ENCODE results near the gene SLC9A3. TPM values are rescaled to one million over a fixed set of nuclear protein-coding genes. Genes with fewer than 3 reads are reported as not detected.

The SLC9A3 gene
- total RNA-seq, 1 donor from 2014 or later, result 1.2 TPM

- no peaks in the 10 kb centered on the region for H3K27me3 Mint-ChIP-seq (ENCODE audit: unreplicated experiment)
- peak overlapping the region; percentile 93 for H3K27ac Mint-ChIP-seq (ENCODE audit: unreplicated experiment)
- no peak for DNase-seq (ENCODE audit: extremely low spot score, unreplicated experiment)
- H3K36me3 Mint-ChIP-seq (ENCODE audit: unreplicated experiment), result peaks cover 27% of the 10 kb centered on the region
- peaks cover 64% of the 10 kb centered on the region for H3K4me1 Mint-ChIP-seq (ENCODE audit: unreplicated experiment)
- H3K9me3 Mint-ChIP-seq (ENCODE audit: unreplicated experiment), result no peaks in the 10 kb centered on the region
- TF ChIP-seq CTCF (IDR thresholded peaks at IDR 0.05), result no peak
- H3K4me3 Mint-ChIP-seq (ENCODE audit: unreplicated experiment), result no peak overlapping the region
These were observed 103.5 kb downstream of the SLC9A3 start for GRCh38 chr5:420632-421286.

Small RNA genes within 50 kb of the gene (microRNA-seq; reads per million reads assigned to microRNA genes)
- not detected for gene MIR4456 (ENCODE audit: unreplicated experiment)

Other genes starting within 250 kb of the SLC9A3 start
- 54.9 and 55.8 TPM in 2 replicates for gene AHRR, start 202.7 kb downstream of the SLC9A3 start, total RNA-seq
- 70.0 and 81.4 TPM in 2 replicates for gene EXOC3, start 81.3 kb downstream of the SLC9A3 start, total RNA-seq
- gene CEP72, start 87.9 kb upstream of the SLC9A3 start, total RNA-seq, result 5.4 and 7.6 TPM in 2 replicates
- gene TPPP, start 168.9 kb upstream of the SLC9A3 start, total RNA-seq, result 0.13 and 0.16 TPM in 2 replicates